Measurements from ENCODE around the gene TEN1. TPM values are rescaled to one million over a fixed set of nuclear protein-coding genes. Genes with fewer than 3 reads are reported as not detected.
"Not testable (repeated sequence)": the region's sequence is repeated elsewhere in the genome, so short reads cannot be mapped to it uniquely, and the experiment has no call there.

TEN1 gene
- total RNA-seq, 1 experiment from 2014 or later: 31.4 TPM

- DNase-seq (ENCODE audit: low spot score); in situ Hi-C loops (cut with HindIII; ENCODE audit: low sequenced_read_pairs): not testable (repeated sequence)
Measured at GRCh38 chr17:75975187-75975586, 3.9 kb upstream of the TEN1 start.

- no peak for DNase-seq (ENCODE audit: low spot score)
- in situ Hi-C loops (cut with HindIII; ENCODE audit: low sequenced_read_pairs): no loop called here
Measured at GRCh38 chr17:75975757-75976174, 3.3 kb upstream of the TEN1 start.

GRCh38 chr17:75976175-75976848 lies 2.7 kb upstream of the TEN1 start:
- in situ Hi-C loops (cut with HindIII; ENCODE audit: low sequenced_read_pairs): no loop called here
- no peak for DNase-seq (ENCODE audit: low spot score)

- in situ Hi-C loops (cut with HindIII; ENCODE audit: low sequenced_read_pairs): no loop called here
Measured at GRCh38 chr17:75979705-75980187, 706 bp downstream of the TEN1 start.

GRCh38 chr17:75980188-75981018 lies 1.4 kb downstream of the TEN1 start:
- no peak for DNase-seq (ENCODE audit: low spot score)
- in situ Hi-C loops (cut with HindIII; ENCODE audit: low sequenced_read_pairs): no loop called here

More at GRCh38 chr17:75979705-75980187, 706 bp downstream of the TEN1 start:
- DNase-seq (ENCODE audit: low spot score): no peak

GRCh38 chr17:75981019-75981615 lies 2.1 kb downstream of the TEN1 start:
- in situ Hi-C loops (cut with HindIII; ENCODE audit: low sequenced_read_pairs): no loop called here
- DNase-seq (ENCODE audit: low spot score): no peak

- in situ Hi-C loops (cut with HindIII; ENCODE audit: low sequenced_read_pairs): no loop called here
- DNase-seq (ENCODE audit: low spot score): no peak
Measured at GRCh38 chr17:75983501-75984181, 4.6 kb downstream of the TEN1 start.

- in situ Hi-C loops (cut with HindIII; ENCODE audit: low sequenced_read_pairs): no loop called here
- DNase-seq (ENCODE audit: low spot score): no peak
Measured at GRCh38 chr17:75985986-75986385, 6.9 kb downstream of the TEN1 start.

- in situ Hi-C loops (cut with HindIII; ENCODE audit: low sequenced_read_pairs): no loop called here
- DNase-seq (ENCODE audit: low spot score): no peak
Measured at GRCh38 chr17:75987041-75987440, 8.0 kb downstream of the TEN1 start.

GRCh38 chr17:75991396-75991795 lies 12.4 kb downstream of the TEN1 start:
- in situ Hi-C loops (cut with HindIII; ENCODE audit: low sequenced_read_pairs): no loop called here
- DNase-seq (ENCODE audit: low spot score): no peak

GRCh38 chr17:75994802-75995370 lies 15.8 kb downstream of the TEN1 start:
- DNase-seq (ENCODE audit: low spot score): no peak

GRCh38 chr17:75995385-75995925 lies 16.4 kb downstream of the TEN1 start:
- DNase-seq (ENCODE audit: low spot score): no peak
- in situ Hi-C loops (cut with HindIII; ENCODE audit: low sequenced_read_pairs): no loop called here

More at GRCh38 chr17:75994802-75995370, 15.8 kb downstream of the TEN1 start:
- in situ Hi-C loops (cut with HindIII; ENCODE audit: low sequenced_read_pairs): no loop called here

- no peak for DNase-seq (ENCODE audit: low spot score)
- in situ Hi-C loops (cut with HindIII; ENCODE audit: low sequenced_read_pairs): no loop called here
Measured at GRCh38 chr17:75996665-75997590, 17.9 kb downstream of the TEN1 start.

GRCh38 chr17:75998327-75998795 lies 19.3 kb downstream of the TEN1 start:
- in situ Hi-C loops (cut with HindIII; ENCODE audit: low sequenced_read_pairs): no loop called here
- no peak for DNase-seq (ENCODE audit: low spot score)

GRCh38 chr17:76000016-76000754 lies 21.1 kb downstream of the TEN1 start:
- in situ Hi-C loops (cut with HindIII; ENCODE audit: low sequenced_read_pairs): no loop called here
- DNase-seq (ENCODE audit: low spot score): no peak

GRCh38 chr17:76000755-76001521 lies 21.9 kb downstream of the TEN1 start, which contains the start of gene CDK3:
Gene CDK3, plus strand, starts transcription at chr17:76000855. Its CDS starts 571 bp downstream, at chr17:76001426.
- no peak for DNase-seq (ENCODE audit: low spot score)
- in situ Hi-C loops (cut with HindIII; ENCODE audit: low sequenced_read_pairs): no loop called here

Data from G401 (cell line).